ENCODE measurements around the gene UBR4.

UBR4 gene

GRCh38 chr1:19049798-19050197 is 160.3 kb downstream of the UBR4 start:
- H3K4me3 ChIP-seq (ENCODE audit: low read depth, low read length): no peak overlapping the region
- H3K4me2 ChIP-seq (ENCODE audit: low read length): no peak overlapping the region
- no peaks in the 10 kb centered on the region for H3K9me3 ChIP-seq (ENCODE audit: control insufficient read depth, low read length)
- no peak overlapping the region for H2AFZ ChIP-seq
- no peak overlapping the region for H3K27ac ChIP-seq
- no peaks in the 10 kb centered on the region for H3K27me3 ChIP-seq (ENCODE audit: control insufficient read depth, insufficient read depth, low read length)
- no peaks in the 10 kb centered on the region for H3K4me1 ChIP-seq
- no peak overlapping the region for H3K9ac ChIP-seq
- no peaks in the 10 kb centered on the region for H3K36me3 ChIP-seq (ENCODE audit: control insufficient read depth, insufficient read depth, low read length)
- H3K79me2 ChIP-seq: no peaks in the 10 kb centered on the region
- TF ChIP-seq CTCF (IDR thresholded peaks at IDR 0.05): no peak

DNA sequence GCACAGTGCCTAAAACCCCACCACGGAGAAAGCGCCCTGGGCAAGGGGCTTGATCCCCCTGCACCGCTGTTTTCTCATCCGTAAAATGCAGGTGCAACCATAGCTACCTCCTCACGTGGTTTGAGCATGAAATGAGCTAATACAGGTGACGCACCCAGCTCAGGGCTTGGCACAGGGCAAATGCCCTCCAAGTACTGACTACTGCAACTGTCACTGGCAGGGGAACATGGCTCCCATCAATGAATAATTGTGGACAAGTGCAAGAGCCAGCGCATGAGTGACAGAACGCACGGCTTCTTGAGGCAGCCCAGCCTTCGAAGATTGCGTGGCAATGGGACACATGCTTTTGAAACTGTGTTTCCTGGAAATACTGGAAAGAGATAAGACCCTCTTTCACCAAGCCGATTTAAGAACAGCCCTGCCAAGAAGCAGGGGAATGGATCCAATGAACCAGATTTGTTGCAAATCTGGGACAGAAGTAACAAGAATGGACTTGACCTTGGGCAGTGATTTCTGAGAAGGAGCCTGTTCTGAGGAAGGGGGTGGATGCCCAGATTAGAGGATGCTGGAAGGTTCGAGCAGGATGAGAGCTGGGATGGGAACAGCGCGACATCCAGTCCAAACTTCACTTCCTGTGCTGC is 160.8 kb downstream of the UBR4 start:
- Histone ChIP-seq H3K27me3 (ENCODE audit: control insufficient read depth, insufficient read depth, low read length) (no peaks in the 10 kb centered on the region), H3K27ac (no peak overlapping the region), H2AFZ (no peak overlapping the region), H3K36me3 (ENCODE audit: control insufficient read depth, insufficient read depth, low read length) (no peaks in the 10 kb centered on the region), H3K79me2 (no peaks in the 10 kb centered on the region), H3K9ac (no peak overlapping the region), H3K9me3 (ENCODE audit: control insufficient read depth, low read length) (no peaks in the 10 kb centered on the region), H3K4me3 (ENCODE audit: low read depth, low read length) (no peak overlapping the region), H3K4me1 (no peaks in the 10 kb centered on the region), H3K4me2 (ENCODE audit: low read length) (no peak overlapping the region)
- TF ChIP-seq CTCF (IDR thresholded peaks at IDR 0.05): no peak

GRCh38 chr1:19046972-19047731 is 162.9 kb downstream of the UBR4 start:
- Histone ChIP-seq H3K4me2 (ENCODE audit: low read length) (no peak overlapping the region), H3K4me3 (ENCODE audit: low read depth, low read length) (no peak overlapping the region), H3K36me3 (ENCODE audit: control insufficient read depth, insufficient read depth, low read length) (no peaks in the 10 kb centered on the region), H3K27me3 (ENCODE audit: control insufficient read depth, insufficient read depth, low read length) (no peaks in the 10 kb centered on the region), H2AFZ (no peak overlapping the region), H3K9ac (no peak overlapping the region), H3K4me1 (no peaks in the 10 kb centered on the region), H3K27ac (no peak overlapping the region), H3K79me2 (no peaks in the 10 kb centered on the region), H3K9me3 (ENCODE audit: control insufficient read depth, low read length) (no peaks in the 10 kb centered on the region)
- TF ChIP-seq CTCF (IDR thresholded peaks at IDR 0.05): no peak

DNA sequence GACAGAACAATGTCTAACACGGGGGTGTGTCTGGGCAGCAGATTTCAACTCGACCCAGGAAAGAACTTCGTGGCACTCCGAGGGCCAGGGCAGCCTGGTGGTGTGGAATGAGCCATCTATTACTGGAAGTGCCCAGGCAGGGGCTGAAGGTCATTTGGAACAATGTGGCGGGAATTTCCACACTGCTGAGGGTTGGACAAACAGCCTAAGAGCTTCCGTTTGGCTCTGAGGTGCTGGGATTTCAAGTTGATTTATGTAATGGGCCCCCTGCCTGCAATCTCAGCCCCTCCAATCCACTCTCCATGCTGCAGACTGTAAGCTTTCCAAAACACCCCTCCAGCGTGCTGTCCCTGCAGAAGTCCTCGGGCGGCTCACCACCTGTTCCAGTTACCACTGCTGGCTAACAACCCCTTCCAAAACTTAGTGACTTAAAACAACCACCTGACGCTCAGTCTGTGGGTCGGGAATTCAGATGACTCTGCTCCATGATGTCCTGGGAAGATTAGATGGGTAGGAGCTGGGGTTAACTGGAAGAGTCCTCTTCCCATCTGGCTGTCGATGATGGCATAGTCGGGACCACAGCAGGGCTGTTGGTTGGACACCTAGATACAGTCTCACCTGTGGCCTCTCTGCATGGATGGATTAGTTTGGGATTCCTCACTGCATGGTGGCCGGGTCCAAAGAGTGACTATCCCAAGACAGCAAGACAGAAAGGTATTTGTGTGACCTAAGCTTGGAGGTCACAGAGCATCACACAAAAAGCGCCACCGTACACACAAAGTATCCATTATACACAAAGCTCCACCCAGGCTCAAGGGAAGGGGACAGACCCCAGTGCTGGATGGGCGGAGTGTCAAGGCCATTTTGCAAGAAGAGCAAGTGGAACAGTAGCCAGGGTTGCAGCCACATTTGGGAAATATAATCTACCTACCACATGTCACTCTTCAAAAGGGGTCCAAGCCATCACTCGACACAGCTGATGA is 163.9 kb downstream of the UBR4 start:
- H3K36me3 ChIP-seq (ENCODE audit: control insufficient read depth, insufficient read depth, low read length): no peaks in the 10 kb centered on the region
- H3K4me2 ChIP-seq (ENCODE audit: low read length): no peak overlapping the region
- H3K9ac ChIP-seq: no peak overlapping the region
- H3K27ac ChIP-seq: no peak overlapping the region
- no peaks in the 10 kb centered on the region for H3K9me3 ChIP-seq (ENCODE audit: control insufficient read depth, low read length)
- no peaks in the 10 kb centered on the region for H3K79me2 ChIP-seq
- TF ChIP-seq CTCF (IDR thresholded peaks at IDR 0.05): no peak
- H3K4me1 ChIP-seq: no peaks in the 10 kb centered on the region
- H3K4me3 ChIP-seq (ENCODE audit: low read depth, low read length): no peak overlapping the region
- H2AFZ ChIP-seq: no peak overlapping the region
- H3K27me3 ChIP-seq (ENCODE audit: control insufficient read depth, insufficient read depth, low read length): no peaks in the 10 kb centered on the region
